ENCODE data around the gene CIRBP. TPM values are rescaled to one million over a fixed set of nuclear protein-coding genes. Genes with fewer than 3 reads are reported as not detected.
A peak's percentile ranks its signal among the peaks of the same experiment; 100 is the strongest.

Gene CIRBP
- total RNA-seq, 1 experiment from 2014 or later, result 263 TPM

GRCh38 chr19:1256646-1257474, 12.3 kb upstream of the CIRBP start:
- peaks cover 20 to 58% (median 47%) of the 10 kb centered on the region in 3 experiments for H3K36me3 Mint-ChIP-seq (ENCODE audit: insufficient read depth in 1 of 3, low read depth in 3 of 3)
- no peaks in the 10 kb centered on the region for H3K27me3 ChIP-seq (ENCODE audit: insufficient read depth, low read length)
- H2BK5ac ChIP-seq (ENCODE audit: insufficient read length, low read length), result no peak overlapping the region
- H2AK5ac ChIP-seq (ENCODE audit: insufficient read length, low read length), result no peak overlapping the region
- H4K8ac ChIP-seq (replicated peaks; ENCODE audit: insufficient read length, low read depth, low read length), result no peak overlapping the region
- no peak overlapping the region for H4K5ac ChIP-seq (ENCODE audit: insufficient read length, low read depth, low read length)
- H3K4me3 Mint-ChIP-seq, result peak overlapping the region in 1 of 2 experiments; percentile 56; a peak in 1 of 5 replicates
- no peaks in the 10 kb centered on the region; the same call in 1 of the 2 replicates for H3K4me1 ChIP-seq (ENCODE audit: insufficient read depth, low read length)
- H3K27me3 Mint-ChIP-seq (ENCODE audit: low read depth), result no peaks in the 10 kb centered on the region; the same call in 1 of the 2 replicates
- H2BK15ac ChIP-seq (ENCODE audit: low read depth, low read length), result no peak overlapping the region
- H2BK120ac ChIP-seq (ENCODE audit: low read depth, low read length, poor library complexity, severe bottlenecking), result no peak overlapping the region
- WGBS (ENCODE audit: extremely low coverage, insufficient read length, low lambda C conversion rate), result no CpG with 5 or more reads among the region's 46 CpGs
- DNase-seq, result no peak
- peak overlapping the region in 1 of 3 experiments; percentile 93; a peak in 2 of 7 replicates for H3K27ac Mint-ChIP-seq
- H3K79me2 ChIP-seq (ENCODE audit: insufficient read depth, low read length), result peaks cover 2% of the 10 kb centered on the region; the same call in 1 of the 2 replicates
- H2AFZ ChIP-seq (ENCODE audit: low read length), result no peak overlapping the region
- H3K4me1 Mint-ChIP-seq, result peaks cover 32 to 47% of the 10 kb centered on the region in 2 experiments
- H3K4ac ChIP-seq (ENCODE audit: low read depth, low read length), result no peak overlapping the region
- H3K56ac ChIP-seq (ENCODE audit: insufficient read length, low read depth, low read length), result no peak overlapping the region
- H4K20me1 ChIP-seq (ENCODE audit: control insufficient read depth, insufficient read depth, insufficient read length), result no peaks in the 10 kb centered on the region
- no peak overlapping the region for H4K91ac ChIP-seq (ENCODE audit: insufficient read length, low read depth, low read length)
- H3K27ac ChIP-seq (ENCODE audit: insufficient read length, low read depth, low read length), result no peak overlapping the region
- no peak overlapping the region for H2BK20ac ChIP-seq (ENCODE audit: low read depth, low read length, poor library complexity, severe bottlenecking)
- no peak overlapping the region for H3K18ac ChIP-seq (ENCODE audit: insufficient read length, low read depth, low read length)
- no peak overlapping the region for H3T11ph ChIP-seq (ENCODE audit: low read length)
- no peaks in the 10 kb centered on the region; a peak in 2 of 5 replicates for H3K9me3 Mint-ChIP-seq
- H3K23me2 ChIP-seq (ENCODE audit: insufficient read length, low read depth, low read length, poor library complexity, severe bottlenecking), result peaks cover 18% of the 10 kb centered on the region
- no peak overlapping the region; the same call in 1 of the 2 replicates for H3K14ac ChIP-seq (ENCODE audit: insufficient read depth, low read length)
- H3K23ac ChIP-seq (ENCODE audit: insufficient read length, low read depth, low read length), result no peak overlapping the region
- no peaks in the 10 kb centered on the region for H3K9me3 ChIP-seq (ENCODE audit: control insufficient read depth, low read depth, low read length)
- H3K79me1 ChIP-seq (ENCODE audit: insufficient read depth, low read depth, low read length, poor library complexity, severe bottlenecking), result no peaks in the 10 kb centered on the region
- H3K9ac ChIP-seq (ENCODE audit: extremely low read depth, insufficient read length, low read length), result no peak overlapping the region
- H2BK12ac ChIP-seq (ENCODE audit: insufficient read length, low read depth, low read length), result no peak overlapping the region
- no peak overlapping the region for H3K4me2 ChIP-seq (ENCODE audit: insufficient read depth, insufficient read length, low read length)
- no peak for TF ChIP-seq CTCF (conservative IDR thresholded peaks at IDR 0.05)
